Measurements from ENCODE around the gene GALP. TPM values are rescaled to one million over a fixed set of nuclear protein-coding genes. Genes with fewer than 3 reads are reported as not detected.
"Not testable (repeated sequence)": the region's sequence is repeated elsewhere in the genome, so short reads cannot be mapped to it uniquely, and the experiment has no call there.

GALP gene
- total RNA-seq, 4 donors from 2014 or later = not detected

DNA sequence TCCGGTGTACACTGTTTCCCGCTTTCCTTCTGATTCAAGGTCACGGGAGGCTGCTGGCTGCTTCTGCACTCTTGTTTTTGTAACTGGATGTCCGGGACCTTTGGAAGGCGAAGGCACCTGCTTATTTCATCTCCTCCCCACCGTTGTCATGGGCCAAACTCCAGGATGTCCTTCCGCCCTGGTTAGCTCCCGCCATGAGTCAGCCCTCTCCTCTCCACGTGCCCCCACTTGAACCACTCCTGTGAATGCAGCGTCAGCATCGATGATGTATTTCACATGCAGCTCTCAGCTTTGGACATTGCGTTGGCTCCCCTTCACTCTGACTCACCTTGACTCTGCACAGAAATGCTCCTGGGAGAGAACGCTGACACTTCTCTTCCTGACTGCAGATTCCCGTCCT is 5.5 kb upstream of the GALP start:
- intact Hi-C loops (cut with DNase I; ENCODE audit: low total_unique reads) = loop anchor here (5.0 kb wide), 1 partner anchor 93 kb away; no protein-coding TSS in a partner anchor
- no peaks in the 10 kb centered on the region for H3K9me3 ChIP-seq
- H3K4me3 ChIP-seq = no peak overlapping the region
- H3K27me3 ChIP-seq = no peaks in the 10 kb centered on the region
- no peak for DNase-seq
- TF ChIP-seq POLR2A (IDR thresholded peaks at IDR 0.05) = no peak
- TF ChIP-seq, protein P1, sequence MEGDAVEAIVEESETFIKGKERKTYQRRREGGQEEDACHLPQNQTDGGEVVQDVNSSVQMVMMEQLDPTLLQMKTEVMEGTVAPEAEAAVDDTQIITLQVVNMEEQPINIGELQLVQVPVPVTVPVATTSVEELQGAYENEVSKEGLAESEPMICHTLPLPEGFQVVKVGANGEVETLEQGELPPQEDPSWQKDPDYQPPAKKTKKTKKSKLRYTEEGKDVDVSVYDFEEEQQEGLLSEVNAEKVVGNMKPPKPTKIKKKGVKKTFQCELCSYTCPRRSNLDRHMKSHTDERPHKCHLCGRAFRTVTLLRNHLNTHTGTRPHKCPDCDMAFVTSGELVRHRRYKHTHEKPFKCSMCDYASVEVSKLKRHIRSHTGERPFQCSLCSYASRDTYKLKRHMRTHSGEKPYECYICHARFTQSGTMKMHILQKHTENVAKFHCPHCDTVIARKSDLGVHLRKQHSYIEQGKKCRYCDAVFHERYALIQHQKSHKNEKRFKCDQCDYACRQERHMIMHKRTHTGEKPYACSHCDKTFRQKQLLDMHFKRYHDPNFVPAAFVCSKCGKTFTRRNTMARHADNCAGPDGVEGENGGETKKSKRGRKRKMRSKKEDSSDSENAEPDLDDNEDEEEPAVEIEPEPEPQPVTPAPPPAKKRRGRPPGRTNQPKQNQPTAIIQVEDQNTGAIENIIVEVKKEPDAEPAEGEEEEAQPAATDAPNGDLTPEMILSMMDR (IDR thresholded peaks at IDR 0.05) = no peak
- no peak overlapping the region for H3K27ac ChIP-seq
- no peaks in the 10 kb centered on the region for H3K36me3 ChIP-seq
- no peaks in the 10 kb centered on the region for H3K4me1 ChIP-seq

DNA sequence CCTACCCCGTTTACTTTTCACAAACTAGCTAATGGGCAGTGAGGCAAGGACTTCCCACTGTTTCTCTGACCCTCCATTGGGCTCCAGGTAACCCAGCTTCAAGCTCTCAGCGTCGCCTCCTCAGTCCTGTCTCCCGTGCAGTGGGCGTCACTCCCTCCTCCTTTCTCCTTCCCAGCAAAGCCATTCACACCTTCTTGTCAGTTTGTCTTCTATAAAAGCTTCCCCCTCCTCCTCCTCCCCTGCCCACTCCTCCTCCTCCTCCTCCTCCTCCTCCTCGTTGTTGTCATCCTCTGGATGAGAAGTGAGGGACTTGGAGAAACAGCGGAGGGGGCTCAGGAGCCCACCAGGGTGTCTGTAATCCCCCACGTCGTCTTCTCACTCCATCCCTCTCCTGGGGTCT is 1.7 kb upstream of the GALP start:
- Histone ChIP-seq H3K36me3 (no peaks in the 10 kb centered on the region), H3K4me1 (no peaks in the 10 kb centered on the region), H3K4me3 (no peak overlapping the region), H3K27me3 (no peaks in the 10 kb centered on the region), H3K9me3 (no peaks in the 10 kb centered on the region), H3K27ac (no peak overlapping the region)
- no peak for TF ChIP-seq POLR2A (IDR thresholded peaks at IDR 0.05)
- TF ChIP-seq, protein P1 (IDR thresholded peaks at IDR 0.05) = no peak
- intact Hi-C loops (cut with DNase I; ENCODE audit: low total_unique reads) = loop anchor here (5.0 kb wide), 1 partner anchor 97 kb away; no protein-coding TSS in a partner anchor
- DNase-seq = no peak

DNA sequence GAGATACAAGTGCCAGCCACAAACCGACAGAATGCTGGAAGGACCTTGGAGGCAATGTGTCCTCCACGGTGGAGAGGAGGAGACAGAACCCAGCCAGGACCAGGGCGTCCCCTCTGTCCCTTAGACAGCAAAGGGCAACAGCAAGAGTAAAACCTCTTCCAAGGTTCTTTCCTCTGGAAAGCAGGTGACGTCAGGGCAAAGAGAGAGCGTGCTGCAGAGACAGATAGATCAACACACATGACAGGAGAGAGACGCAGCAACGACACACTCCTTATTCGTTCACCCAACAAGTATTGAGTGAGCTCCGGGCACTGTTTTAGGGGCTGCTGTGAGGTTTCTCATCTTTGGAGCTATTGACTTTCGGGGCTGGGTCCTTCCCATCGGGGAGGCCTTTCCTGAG is 1.3 kb upstream of the GALP start:
- H3K9me3 ChIP-seq = no peaks in the 10 kb centered on the region
- TF ChIP-seq, protein P1 (IDR thresholded peaks at IDR 0.05) = no peak
- TF ChIP-seq POLR2A (IDR thresholded peaks at IDR 0.05) = no peak
- H3K27me3 ChIP-seq = no peaks in the 10 kb centered on the region
- no peak overlapping the region for H3K4me3 ChIP-seq
- H3K4me1 ChIP-seq = no peaks in the 10 kb centered on the region
- intact Hi-C loops (cut with DNase I; ENCODE audit: low total_unique reads) = loop anchor here (5.0 kb wide), 1 partner anchor 97 kb away; no protein-coding TSS in a partner anchor
- no peaks in the 10 kb centered on the region for H3K36me3 ChIP-seq
- no peak overlapping the region for H3K27ac ChIP-seq
- DNase-seq = no peak

DNA sequence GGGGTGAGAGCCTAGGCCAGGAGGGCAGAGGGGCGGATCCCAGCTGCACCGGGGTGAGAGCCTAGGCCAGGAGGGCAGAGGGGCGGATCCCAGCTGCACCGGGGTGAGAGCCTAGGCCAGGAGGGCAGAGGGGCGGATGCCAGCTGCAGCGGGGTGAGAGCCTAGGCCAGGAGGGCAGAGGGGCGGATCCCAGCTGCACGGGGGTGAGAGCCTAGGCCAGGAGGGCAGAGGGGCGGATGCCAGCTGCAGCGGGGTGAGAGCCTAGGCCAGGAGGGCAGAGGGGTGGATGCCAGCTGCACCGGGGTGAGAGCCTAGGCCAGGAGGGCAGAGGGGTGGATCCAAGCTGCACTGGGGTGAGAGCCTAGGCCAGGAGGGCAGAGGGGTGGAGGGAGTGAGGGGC is 502 bp downstream of the GALP start:
- H3K27me3 ChIP-seq; H3K4me1 ChIP-seq; H3K4me3 ChIP-seq; H3K27ac ChIP-seq; H3K36me3 ChIP-seq; intact Hi-C loops (cut with DNase I; ENCODE audit: low total_unique reads); DNase-seq; H3K9me3 ChIP-seq: not testable (repeated sequence)

DNA sequence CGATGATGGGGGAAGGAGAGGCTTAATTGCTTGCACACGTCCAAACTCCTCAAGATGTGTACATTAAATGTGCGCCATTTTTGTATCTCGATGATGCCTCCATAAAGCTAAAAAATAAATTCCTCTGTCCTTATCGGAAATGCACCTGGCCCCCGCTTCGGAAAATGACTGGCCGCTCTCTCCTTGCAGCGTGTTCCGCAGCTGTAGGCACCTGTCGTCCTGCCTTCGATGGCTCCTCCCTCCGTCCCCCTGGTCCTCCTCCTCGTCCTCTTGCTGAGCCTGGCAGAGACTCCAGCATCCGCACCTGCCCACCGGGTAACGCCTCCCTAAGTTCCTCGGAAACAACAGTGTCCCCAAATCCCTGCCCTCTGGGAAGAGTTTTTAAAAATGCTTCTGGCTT is 1.1 kb downstream of the GALP start:
- DNase-seq = no peak
- H3K9me3 ChIP-seq = no peaks in the 10 kb centered on the region
- intact Hi-C loops (cut with DNase I; ENCODE audit: low total_unique reads) = no loop called here
- H3K4me1 ChIP-seq = no peaks in the 10 kb centered on the region
- no peak overlapping the region for H3K4me3 ChIP-seq
- no peak for TF ChIP-seq POLR2A (IDR thresholded peaks at IDR 0.05)
- TF ChIP-seq, protein P1 (IDR thresholded peaks at IDR 0.05) = no peak
- no peaks in the 10 kb centered on the region for H3K36me3 ChIP-seq
- H3K27me3 ChIP-seq = no peaks in the 10 kb centered on the region
- no peak overlapping the region for H3K27ac ChIP-seq

Data from uterus (tissue), 4 donors.